ENCODE data around the gene ATP12A. TPM values are rescaled to one million over a fixed set of nuclear protein-coding genes. Genes with fewer than 3 reads are reported as not detected.

Gene ATP12A
- total RNA-seq, 4 donors from 2014 or later, result 0.27 TPM; not detected in 3

DNA sequence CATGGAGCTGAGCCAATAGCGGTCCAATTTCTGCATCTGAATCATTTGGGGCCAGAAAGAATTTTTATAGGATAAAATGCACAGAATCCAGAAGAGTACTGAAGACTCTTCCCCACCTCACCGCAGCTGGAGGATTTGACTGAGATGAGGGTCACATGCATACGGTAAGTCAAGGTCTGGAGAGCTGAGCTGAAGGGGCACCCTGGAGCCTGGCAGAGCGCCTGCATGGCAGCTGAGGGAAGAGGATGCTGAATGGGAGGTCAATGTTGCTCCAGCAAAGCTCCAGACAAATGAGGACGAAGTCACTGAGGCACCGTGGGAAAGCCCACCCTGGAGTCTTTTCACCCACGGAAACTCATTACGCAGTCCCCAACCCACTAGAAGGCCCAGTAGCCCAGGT lies 43.4 kb upstream of the ATP12A start:
- intact Hi-C loops (cut with DNase I), result no loop called here
- Histone ChIP-seq H3K36me3 (no peaks in the 10 kb centered on the region), H3K27ac (no peak overlapping the region), H3K9me3 (no peaks in the 10 kb centered on the region), H3K4me3 (replicated peaks in 1 of 3) (no peak overlapping the region), H3K4me1 (no peaks in the 10 kb centered on the region), H3K27me3 (no peaks in the 10 kb centered on the region)
- WGBS, 2 donors, result 92 to 94% methylated on average over 6 to 8 of the region's 8 CpGs
- DNase-seq, result no peak
- TF ChIP-seq POLR2A (IDR thresholded peaks at IDR 0.05) (no peak), CTCF (IDR thresholded peaks at IDR 0.05) (no peak)

DNA sequence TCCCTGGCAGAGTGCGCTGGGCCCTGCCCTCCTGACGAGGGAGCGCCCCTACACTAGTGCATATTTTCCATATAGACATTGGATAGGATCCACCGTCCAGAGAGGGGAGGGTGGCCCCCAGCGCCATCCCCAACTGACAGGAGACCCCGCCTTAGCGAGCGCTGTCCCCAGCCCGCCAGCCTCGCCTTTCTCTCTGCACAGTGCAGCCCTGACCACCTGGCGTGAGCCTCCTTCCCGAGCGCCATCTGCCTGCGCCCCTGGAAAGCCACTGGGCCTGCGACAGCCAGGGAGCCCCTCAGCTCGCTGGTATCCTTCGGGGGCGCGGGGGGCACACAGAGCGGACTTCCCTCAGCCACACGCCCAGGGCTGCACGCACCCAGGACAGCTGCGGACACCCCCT lies 42.1 kb upstream of the ATP12A start:
- Histone ChIP-seq H3K9me3 (no peaks in the 10 kb centered on the region), H3K4me3 (replicated peaks in 1 of 3) (no peak overlapping the region), H3K27me3 (no peaks in the 10 kb centered on the region), H3K27ac (no peak overlapping the region), H3K4me1 (no peaks in the 10 kb centered on the region), H3K36me3 (no peaks in the 10 kb centered on the region)
- TF ChIP-seq POLR2A (IDR thresholded peaks at IDR 0.05) (no peak), CTCF (IDR thresholded peaks at IDR 0.05) (no peak)
- DNase-seq, result no peak
- intact Hi-C loops (cut with DNase I), result no loop called here
- WGBS, 2 donors, result 56 to 74% methylated on average over 20 to 23 of the region's 23 CpGs

DNA sequence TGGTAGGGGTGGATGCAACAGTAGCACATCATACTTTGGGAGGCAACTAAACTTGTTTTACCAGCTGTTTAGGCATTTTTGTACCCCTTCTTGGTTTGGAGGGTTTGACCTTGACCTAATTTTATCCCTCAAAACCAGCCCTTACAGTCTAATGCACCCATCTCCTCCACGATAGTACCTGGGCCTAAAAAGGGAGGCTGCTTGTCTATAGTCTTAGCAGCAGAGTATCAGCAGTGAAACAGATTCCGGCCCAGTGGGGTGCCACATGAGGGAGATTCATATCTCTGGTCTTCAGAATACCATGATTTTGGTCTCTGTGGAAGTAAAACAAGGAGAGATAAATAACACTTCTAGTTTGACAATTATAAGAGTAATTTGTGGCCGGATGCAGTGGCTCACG lies 39.5 kb upstream of the ATP12A start:
- H3K27ac ChIP-seq, result no peak overlapping the region
- TF ChIP-seq CTCF (IDR thresholded peaks at IDR 0.05), result no peak
- TF ChIP-seq POLR2A (IDR thresholded peaks at IDR 0.05), result no peak
- H3K4me3 ChIP-seq (replicated peaks in 1 of 3), result no peak overlapping the region
- 95 to 97% methylated on average over 4 of the region's 4 CpGs for WGBS, 2 donors
- no peaks in the 10 kb centered on the region for H3K27me3 ChIP-seq
- no peaks in the 10 kb centered on the region for H3K4me1 ChIP-seq
- H3K36me3 ChIP-seq, result no peaks in the 10 kb centered on the region
- intact Hi-C loops (cut with DNase I), result no loop called here
- no peak for DNase-seq
- H3K9me3 ChIP-seq, result no peaks in the 10 kb centered on the region

- Histone ChIP-seq H3K27ac (no peak overlapping the region), H3K4me3 (replicated peaks in 1 of 3) (no peak overlapping the region), H3K36me3 (no peaks in the 10 kb centered on the region), H3K4me1 (no peaks in the 10 kb centered on the region), H3K27me3 (no peaks in the 10 kb centered on the region), H3K9me3 (no peaks in the 10 kb centered on the region)
- intact Hi-C loops (cut with DNase I), result no loop called here
- WGBS, 2 donors, result 83 to 86% methylated on average over 6 of the region's 6 CpGs
- TF ChIP-seq POLR2A (IDR thresholded peaks at IDR 0.05), result no peak
- no peak for TF ChIP-seq CTCF (IDR thresholded peaks at IDR 0.05)
- no peak for DNase-seq
Measured at GRCh38 chr13:24642219-24642618, 38.0 kb upstream of the ATP12A start.

- Histone ChIP-seq H3K4me1 (no peaks in the 10 kb centered on the region), H3K27ac (no peak overlapping the region), H3K9me3 (no peaks in the 10 kb centered on the region), H3K27me3 (no peaks in the 10 kb centered on the region), H3K36me3 (no peaks in the 10 kb centered on the region), H3K4me3 (replicated peaks in 1 of 3) (no peak overlapping the region)
- DNase-seq, result no peak
- TF ChIP-seq CTCF (IDR thresholded peaks at IDR 0.05) (no peak), POLR2A (IDR thresholded peaks at IDR 0.05) (no peak)
- WGBS, 2 donors, result 88 to 89% methylated on average over 1 of the region's 1 CpG
- intact Hi-C loops (cut with DNase I), result no loop called here
Measured at GRCh38 chr13:24644036-24644435, 36.2 kb upstream of the ATP12A start.

Measured in thyroid gland (tissue), 4 donors.